HG02884 (cell line): ENCODE data around the gene FBN1.

Experiments
- ATAC-seq: cut with Tn5 transposase; IDR thresholded peaks from one replicate; pipeline ENCODE4 v1.9.1; 2021; ENCODE audit warnings: mild to moderate bottlenecking, moderate library complexity; ENCODE audit not compliant: unreplicated experiment

FBN1 gene

DNA sequence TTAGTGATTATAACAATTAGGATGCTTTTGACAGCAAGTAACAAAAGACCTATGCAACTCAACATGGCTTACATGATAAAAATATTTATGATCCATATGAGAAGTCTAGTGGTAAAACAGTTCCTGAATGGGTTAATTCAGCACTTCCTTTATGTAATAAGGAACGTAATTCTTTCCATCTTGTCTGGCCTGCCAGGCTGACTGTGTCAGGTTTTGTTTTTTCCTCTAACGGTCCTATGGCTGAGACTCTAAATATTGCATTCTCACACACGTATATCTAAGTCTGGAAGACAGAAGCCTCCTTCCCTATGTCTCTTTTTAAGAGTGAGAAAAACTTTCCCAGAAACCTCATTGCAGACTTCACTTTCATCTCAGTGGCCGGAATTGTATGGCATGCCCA, 263.6 kb downstream of the FBN1 start:
- ATAC-seq, result no peak

DNA sequence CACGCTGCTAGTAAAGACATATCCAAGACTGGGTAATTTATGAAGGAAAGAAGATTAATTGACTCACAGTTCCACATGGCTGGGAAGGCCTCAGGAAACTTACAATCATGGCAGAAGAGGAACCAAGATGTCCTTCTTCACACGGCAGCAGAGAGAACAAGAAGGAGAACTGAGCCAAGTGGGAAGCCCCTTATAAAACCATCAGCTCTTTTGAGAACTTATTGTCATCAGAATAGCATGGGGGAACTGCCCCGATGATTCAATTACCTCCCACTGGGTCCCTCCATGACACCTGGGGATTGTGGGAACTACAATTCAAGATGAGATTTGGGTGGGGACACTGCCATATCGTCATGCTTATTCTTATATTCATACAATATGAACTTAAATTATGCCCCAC, 265.3 kb downstream of the FBN1 start:
- no peak for ATAC-seq

DNA sequence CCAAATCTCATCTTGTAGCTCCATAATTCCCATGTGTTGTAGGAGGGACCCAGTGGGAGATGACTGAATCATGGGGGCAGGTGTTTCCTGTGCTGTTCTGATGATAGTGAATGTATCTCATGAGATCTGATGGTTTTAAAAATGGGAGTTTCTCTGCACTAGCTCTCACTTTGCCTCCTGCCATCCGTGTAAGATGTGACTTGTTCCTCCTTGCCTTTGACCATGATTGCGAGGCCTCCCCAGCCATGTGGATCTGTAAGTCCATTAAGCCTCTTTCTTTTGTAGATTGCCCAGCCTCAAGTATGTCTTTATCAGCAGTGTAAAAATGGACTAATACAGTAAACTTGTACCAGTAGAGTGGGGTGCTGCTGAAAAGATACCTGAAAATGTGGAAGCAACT, 269.7 kb downstream of the FBN1 start:
- no peak for ATAC-seq

DNA sequence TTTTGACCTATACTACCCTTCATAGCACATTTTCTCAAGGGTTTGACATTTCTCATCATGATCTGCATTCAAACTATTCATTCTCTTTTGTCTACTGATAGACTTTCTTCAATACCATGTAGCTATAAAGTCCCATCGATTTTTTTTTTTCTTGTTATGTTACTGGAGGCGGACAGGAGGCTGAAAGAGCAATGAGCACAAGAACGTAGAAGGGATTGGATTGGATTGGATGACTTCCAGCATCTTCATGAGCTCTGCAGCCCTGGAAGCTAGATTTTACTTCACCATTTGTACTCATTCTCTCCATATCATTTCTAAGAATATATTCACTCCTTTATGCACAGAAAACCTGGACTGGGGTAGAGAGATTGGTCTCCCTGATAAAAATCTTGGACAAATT, 271.0 kb downstream of the FBN1 start:
- ATAC-seq, result no peak

DNA sequence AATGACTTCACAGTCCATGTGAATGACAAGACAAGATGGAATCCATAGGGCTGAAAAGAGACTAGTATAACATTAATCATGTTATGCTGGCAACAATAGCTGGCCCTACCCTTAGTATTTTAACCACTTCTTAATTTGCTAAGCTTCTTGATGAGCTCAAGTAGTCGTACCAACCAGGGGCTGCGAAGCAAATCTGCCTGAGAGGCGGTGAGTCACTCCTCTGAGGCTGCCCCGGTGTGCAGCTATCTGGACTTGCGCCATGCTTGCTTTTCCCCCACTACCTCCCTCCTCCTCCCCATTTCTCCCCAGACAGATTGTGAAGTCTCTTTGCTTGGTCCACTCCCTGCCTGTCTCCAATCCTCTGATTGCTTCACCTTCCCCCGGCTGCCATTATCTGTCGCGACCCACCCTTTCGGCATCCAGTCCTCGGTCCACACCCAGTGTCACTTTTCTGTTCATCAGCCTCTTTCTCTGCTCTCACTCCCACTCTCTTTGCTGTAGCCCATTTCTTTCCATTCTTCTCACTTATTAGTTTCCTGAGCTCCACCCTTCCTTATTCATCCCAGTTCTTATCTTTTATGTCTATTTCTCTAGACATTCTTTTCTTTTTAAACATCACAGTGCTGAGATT, 271.6 kb downstream of the FBN1 start:
- ATAC-seq, result no peak

DNA sequence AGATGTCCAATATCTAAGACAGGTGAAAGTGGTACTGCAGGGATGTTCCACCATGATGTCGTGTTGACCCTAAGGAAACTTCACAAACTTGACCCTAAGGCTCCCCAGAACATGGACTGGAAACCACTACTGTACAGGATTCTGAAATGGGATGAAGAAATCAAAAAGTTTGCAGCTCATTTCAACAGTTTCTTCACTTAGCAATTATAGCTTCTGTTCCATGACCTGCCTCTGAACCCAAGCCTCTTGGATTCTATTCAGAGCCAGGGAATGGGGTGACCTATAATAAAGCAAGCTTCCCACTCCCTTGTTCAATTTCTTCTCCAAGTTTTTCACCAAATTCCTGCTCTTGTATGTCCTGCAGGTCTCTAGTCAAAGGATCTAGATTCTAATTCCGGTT, 273.5 kb downstream of the FBN1 start:
- ATAC-seq, result no peak

DNA sequence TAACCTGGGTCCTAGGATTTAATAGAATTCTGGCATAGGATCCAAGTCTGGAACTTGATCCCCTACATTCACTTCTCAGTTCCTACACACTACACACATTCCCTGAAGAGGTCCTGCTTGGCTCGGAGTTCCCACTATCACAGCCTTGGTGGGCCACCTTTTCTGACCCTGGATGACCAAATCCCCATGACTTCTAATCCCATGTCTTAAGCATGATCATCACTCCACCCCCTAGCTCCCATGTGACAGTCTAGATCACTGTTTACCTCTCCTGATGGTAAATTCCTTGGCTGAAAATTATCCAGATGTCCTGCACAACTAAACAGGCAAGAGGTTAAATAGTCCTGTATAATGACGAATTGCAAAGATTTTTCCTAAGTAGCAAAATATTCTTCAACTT, 274.0 kb downstream of the FBN1 start:
- ATAC-seq, result no peak

DNA sequence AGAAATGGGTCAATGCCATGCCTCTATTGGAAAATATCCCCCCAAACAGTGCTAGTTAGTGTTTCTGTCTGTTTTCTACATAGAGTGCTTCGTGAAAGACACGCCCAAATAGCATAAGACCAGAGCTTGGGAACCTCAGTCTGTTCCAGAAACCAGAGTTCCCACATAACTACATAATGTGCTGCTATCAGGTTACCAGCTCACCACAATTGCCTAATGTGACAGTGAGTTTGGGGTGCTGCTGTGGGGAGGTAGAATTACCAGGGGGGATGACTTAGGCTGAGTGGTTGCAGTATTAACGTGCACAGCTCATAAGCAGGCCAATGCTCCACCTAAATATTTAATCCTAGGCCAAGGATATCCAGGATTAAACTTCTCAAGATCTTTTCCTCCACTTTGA, 275.0 kb downstream of the FBN1 start:
- ATAC-seq, result no peak

DNA sequence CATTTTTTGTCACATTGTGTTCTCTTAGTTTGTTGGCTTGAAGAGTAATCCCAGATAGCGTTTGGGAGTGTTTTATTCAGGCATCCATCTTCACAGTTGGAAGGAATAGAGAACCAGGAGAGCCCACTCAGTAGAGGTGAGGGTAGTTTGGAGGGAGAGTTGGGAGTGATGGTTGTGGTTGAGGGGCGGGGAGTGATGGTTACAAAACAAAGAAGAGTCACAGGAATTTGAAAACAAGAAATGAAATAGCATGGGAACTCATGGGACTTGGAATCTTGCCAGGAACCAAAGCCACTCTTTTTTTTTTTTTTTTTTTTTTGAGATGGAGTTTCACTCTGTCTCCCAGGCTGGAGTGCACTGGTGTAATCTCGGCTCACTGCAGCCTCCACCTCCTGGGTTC, 278.0 kb downstream of the FBN1 start:
- no peak for ATAC-seq

DNA sequence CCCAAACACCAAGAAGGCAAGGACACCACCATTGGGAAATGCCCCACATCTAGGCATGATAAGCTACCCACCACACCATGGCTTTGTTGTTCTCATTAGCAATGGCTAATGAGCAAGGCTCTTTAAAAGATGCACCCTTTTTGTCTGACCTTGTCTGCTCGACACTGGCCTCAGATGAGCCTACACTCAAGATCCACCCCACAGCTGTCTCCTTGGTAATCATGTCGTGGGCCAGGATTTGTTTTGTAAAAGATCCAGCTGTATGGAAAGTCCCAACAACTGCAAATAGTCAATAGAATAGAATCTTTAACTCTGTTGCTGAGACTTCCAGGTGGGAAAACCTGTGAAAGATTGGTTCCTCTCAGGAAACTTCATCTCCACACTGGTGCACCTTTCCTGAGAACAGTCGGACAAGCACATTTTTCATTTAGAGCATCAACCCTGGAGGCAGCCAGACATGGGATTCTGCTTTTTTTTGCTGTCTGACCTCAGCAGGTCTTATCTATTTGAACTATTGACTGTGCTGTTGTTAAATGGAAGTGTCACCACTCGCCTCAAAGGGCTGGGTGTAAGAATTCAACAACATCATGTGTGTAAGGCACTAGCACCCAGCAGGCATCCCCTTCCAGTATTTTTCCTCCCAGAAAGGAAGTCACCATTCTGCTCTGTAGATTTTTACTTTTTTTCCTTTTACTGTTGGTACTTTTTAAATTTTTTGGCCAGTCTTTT, 278.8 kb downstream of the FBN1 start:
- no peak for ATAC-seq

DNA sequence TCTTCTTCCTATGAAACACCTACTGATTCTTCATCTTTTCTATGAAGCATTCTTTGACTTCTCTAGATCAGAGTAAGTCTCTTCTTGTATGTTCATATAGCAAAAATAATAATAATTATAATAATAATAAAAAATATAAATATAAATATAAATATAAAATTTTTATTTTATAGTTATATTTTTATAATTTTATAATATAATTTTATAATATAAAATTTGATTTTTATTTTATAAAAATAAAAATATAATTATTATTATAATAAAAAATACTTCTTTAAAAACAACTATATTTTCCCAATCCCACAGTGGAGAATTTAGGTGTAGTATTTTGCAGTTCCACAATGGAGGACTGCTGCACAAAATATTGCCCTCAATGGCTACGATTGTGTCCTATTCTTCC, 279.9 kb downstream of the FBN1 start:
- ATAC-seq, result no peak

DNA sequence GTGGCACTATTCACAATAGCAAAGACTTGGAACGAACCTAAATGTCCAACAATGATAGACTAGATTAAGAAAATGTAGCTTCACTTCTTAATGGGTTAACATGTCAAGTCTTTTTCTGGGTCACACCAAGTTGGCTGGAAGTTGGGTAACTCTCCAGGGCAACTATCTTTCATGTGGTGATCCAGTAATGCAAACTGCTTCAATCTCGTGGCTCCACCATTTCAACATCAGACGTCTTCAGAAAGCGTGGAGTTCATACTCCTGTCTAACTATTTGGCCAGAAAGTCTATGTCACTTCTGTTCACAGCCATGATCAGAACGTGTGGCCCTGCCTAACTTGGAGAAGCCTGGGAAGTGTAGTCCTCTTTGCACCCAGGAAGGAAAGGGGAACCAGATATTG, 282.0 kb downstream of the FBN1 start:
- no peak for ATAC-seq

DNA sequence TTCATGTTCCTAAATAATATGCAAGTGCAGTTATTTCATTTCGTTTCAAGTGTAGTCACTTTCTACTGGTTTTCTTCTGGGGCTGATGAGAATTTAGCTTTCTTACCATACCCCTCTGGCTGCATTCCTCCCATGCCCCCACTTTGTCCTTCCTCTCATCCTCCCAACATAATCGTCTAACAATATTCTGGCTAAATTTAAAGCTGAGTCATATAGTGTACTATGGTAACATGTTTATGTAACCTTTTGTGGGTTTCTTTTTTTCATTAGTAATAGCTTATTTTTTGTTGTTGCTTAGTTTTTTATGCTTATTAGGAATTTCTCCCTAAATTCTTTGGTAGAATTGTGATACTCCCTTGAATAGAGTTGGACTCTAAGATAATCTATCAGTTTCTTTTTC, 283.8 kb downstream of the FBN1 start:
- ATAC-seq, result no peak

DNA sequence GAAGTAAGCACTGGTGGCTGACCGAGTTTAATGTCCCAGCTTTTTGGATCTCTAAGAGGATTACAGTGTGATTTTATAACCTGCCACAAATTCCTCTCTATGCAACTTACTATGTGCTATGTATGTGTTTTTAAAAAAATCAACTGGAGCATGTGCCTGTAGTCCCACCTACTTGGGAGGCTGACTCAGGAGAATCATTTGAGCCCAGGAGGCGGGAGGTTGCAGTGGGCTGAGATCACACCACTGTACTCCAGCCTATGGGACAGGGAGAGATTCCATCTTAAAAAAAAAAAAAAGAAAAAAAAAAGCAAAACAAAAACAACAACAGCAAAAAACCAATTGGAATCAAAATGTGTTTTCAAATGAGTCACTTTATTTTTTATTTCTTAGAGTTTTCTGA, 284.7 kb downstream of the FBN1 start:
- no peak for ATAC-seq
